ENCODE data around the gene TRABD2B. TPM values are rescaled to one million over a fixed set of nuclear protein-coding genes. Genes with fewer than 3 reads are reported as not detected.

The TRABD2B gene
- total and polyA plus RNA-seq, 2 experiments from 2014 or later: 1.6 to 2.0 TPM

- H3K4me1 Mint-ChIP-seq: peaks cover 33% of the 10 kb centered on the region
- H3K27me3 Mint-ChIP-seq (ENCODE audit: insufficient read depth, low read depth, poor library complexity): peaks cover 14% of the 10 kb centered on the region
- H2AFZ ChIP-seq: no peak overlapping the region
- H3K9me3 Mint-ChIP-seq: no peaks in the 10 kb centered on the region
- no peaks in the 10 kb centered on the region for H3K36me3 Mint-ChIP-seq (ENCODE audit: low read depth)
- H3K4me3 Mint-ChIP-seq: no peak overlapping the region
- no peak overlapping the region for H3K27ac Mint-ChIP-seq
- H3K4me1 ChIP-seq (ENCODE audit: insufficient read depth): no peaks in the 10 kb centered on the region
- ATAC-seq (no peak), DNase-seq (ENCODE audit: low spot score) (no peak)
- H4K20me1 ChIP-seq (replicated peaks; ENCODE audit: insufficient read depth): 0 out of 2 replicates have a peak, but pooled peaks cover 2% of the 10 kb centered on the region
- no peak overlapping the region for H3K4me2 ChIP-seq
- no peaks in the 10 kb centered on the region for H3K27me3 ChIP-seq (ENCODE audit: insufficient read depth)
- no peaks in the 10 kb centered on the region for H3K79me2 ChIP-seq (replicated peaks; ENCODE audit: insufficient read depth)
- H3K4me3 ChIP-seq: no peak overlapping the region
- H3K36me3 ChIP-seq (ENCODE audit: insufficient read depth): no peaks in the 10 kb centered on the region
- TF ChIP-seq REST (IDR thresholded peaks at IDR 0.05; ENCODE audit: unreplicated experiment) (no peak), CREB1 (CRISPR knock-in tag; IDR thresholded peaks at IDR 0.05; ENCODE audit: low read depth) (no peak), EZH2 (IDR thresholded peaks at IDR 0.05; ENCODE audit: low read depth, unreplicated experiment) (no peak), JUNB (IDR thresholded peaks at IDR 0.05; ENCODE audit: unreplicated experiment) (no peak), ZNF462 (CRISPR knock-in tag; IDR thresholded peaks at IDR 0.05) (no peak), STAT1 (IDR thresholded peaks at IDR 0.05; ENCODE audit: unreplicated experiment) (no peak), EZH2phosphoT487 (IDR thresholded peaks at IDR 0.05; ENCODE audit: unreplicated experiment) (no peak), NANOG (IDR thresholded peaks at IDR 0.05; ENCODE audit: borderline replicate concordance) (no peak), ZNF331 (CRISPR knock-in tag; IDR thresholded peaks at IDR 0.05; ENCODE audit: low read depth) (no peak), POLR2AphosphoS5 (IDR thresholded peaks at IDR 0.05; ENCODE audit: low read depth) (no peak), CTCF (conservative IDR thresholded peaks at IDR 0.05; ENCODE audit: low read depth in 2 of 2) (no peak), ZNF114 (CRISPR knock-in tag; IDR thresholded peaks at IDR 0.05) (no peak), ETS1 (IDR thresholded peaks at IDR 0.05) (no peak)
- H3K9me2 ChIP-seq (ENCODE audit: insufficient read depth): no peaks in the 10 kb centered on the region
- no peak overlapping the region for H3K27ac ChIP-seq (ENCODE audit: low read depth)
- H3F3A ChIP-seq (replicated peaks; ENCODE audit: low read depth): no peaks in the 10 kb centered on the region
These were observed 183.2 kb downstream of the TRABD2B start for GRCh38 chr1:47813970-47814369.
